ENCODE data around the gene KPNA1. TPM values are rescaled to one million over a fixed set of nuclear protein-coding genes. Genes with fewer than 3 reads are reported as not detected.

KPNA1 gene
- total RNA-seq, 2 donors from 2014 or later, result 90.5 to 93.4 TPM

DNA sequence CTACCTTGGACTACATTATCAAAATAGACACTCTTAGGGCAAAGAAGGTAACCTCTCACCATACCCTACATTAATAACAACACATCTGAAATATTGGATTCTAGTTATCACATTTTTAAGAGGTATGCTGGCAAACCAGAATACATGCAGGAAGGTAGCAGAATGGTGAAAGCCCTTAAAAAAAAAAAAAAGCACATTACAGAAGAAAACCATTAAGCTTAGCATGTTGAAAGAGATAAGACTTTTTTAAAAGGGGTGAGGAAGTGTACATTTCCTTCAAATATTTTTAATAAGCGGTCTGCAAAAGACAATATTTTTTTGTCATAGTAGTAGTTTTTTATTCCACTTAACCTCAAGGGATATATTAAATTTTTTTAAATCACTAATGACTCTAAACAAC is 52.3 kb downstream of the KPNA1 start:
- TF ChIP-seq, protein P1, sequence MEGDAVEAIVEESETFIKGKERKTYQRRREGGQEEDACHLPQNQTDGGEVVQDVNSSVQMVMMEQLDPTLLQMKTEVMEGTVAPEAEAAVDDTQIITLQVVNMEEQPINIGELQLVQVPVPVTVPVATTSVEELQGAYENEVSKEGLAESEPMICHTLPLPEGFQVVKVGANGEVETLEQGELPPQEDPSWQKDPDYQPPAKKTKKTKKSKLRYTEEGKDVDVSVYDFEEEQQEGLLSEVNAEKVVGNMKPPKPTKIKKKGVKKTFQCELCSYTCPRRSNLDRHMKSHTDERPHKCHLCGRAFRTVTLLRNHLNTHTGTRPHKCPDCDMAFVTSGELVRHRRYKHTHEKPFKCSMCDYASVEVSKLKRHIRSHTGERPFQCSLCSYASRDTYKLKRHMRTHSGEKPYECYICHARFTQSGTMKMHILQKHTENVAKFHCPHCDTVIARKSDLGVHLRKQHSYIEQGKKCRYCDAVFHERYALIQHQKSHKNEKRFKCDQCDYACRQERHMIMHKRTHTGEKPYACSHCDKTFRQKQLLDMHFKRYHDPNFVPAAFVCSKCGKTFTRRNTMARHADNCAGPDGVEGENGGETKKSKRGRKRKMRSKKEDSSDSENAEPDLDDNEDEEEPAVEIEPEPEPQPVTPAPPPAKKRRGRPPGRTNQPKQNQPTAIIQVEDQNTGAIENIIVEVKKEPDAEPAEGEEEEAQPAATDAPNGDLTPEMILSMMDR (conservative IDR thresholded peaks at IDR 0.05), result no peak
- Mint-ChIP-seq H3K4me1 (peaks cover 16% of the 10 kb centered on the region), H3K9me3 (no peaks in the 10 kb centered on the region), H3K36me3 (ENCODE audit: low read depth) (peaks cover 75% of the 10 kb centered on the region), H3K4me3 (no peak overlapping the region), H3K27ac (no peak overlapping the region), H3K27me3 (ENCODE audit: insufficient read depth) (no peaks in the 10 kb centered on the region)
- no peaks in the 10 kb centered on the region for H3K27me3 ChIP-seq (ENCODE audit: control insufficient read depth, insufficient read depth, low read length, poor library complexity, severe bottlenecking)
- no peak overlapping the region for H3K9ac ChIP-seq (ENCODE audit: extremely low read depth, low read length, poor library complexity, severe bottlenecking)
- H3K4me1 ChIP-seq (ENCODE audit: control insufficient read depth, insufficient read depth, low read length), result no peaks in the 10 kb centered on the region
- no peak overlapping the region for H3K4me3 ChIP-seq (ENCODE audit: low read length)
- no peaks in the 10 kb centered on the region for H3K9me3 ChIP-seq (ENCODE audit: control insufficient read depth, low read length)
- WGBS, 2 experiments (ENCODE audit: insufficient coverage in 1 of 2, insufficient read length in 1 of 2), result no CpG with 5 or more reads among the region's 1 CpG
- peaks cover 93% of the 10 kb centered on the region for H3K36me3 ChIP-seq (ENCODE audit: control insufficient read depth, insufficient read depth, low read length)
- DNase-seq, result no peak
- no peak overlapping the region for H3K27ac ChIP-seq (ENCODE audit: low read depth, low read length)

DNA sequence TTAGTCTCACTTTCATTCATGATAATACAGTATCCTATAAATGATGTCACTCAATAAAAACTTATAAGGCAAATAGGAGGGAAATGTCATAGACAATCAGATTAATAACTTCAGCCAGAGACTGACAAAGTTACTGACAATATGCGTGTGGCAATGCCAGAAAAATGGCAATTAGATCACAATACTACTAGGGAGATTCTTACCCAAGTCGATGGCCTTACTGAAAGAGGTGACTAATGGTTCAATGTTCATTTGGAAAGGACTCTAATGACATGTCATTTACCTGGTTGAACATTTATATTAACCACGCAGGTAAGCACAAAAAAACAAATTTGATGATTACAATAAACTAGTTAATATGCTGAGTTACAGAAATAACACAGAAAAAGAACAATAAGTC is 52.9 kb downstream of the KPNA1 start:
- H3K27ac Mint-ChIP-seq, result no peak overlapping the region
- peaks cover 14% of the 10 kb centered on the region for H3K4me1 Mint-ChIP-seq
- no peaks in the 10 kb centered on the region for H3K27me3 Mint-ChIP-seq (ENCODE audit: insufficient read depth)
- 99 to 100% methylated on average over 1 to 3 of the region's 3 CpGs for WGBS, 2 experiments (ENCODE audit: insufficient coverage in 1 of 2, insufficient read length in 1 of 2)
- H3K27ac ChIP-seq (ENCODE audit: low read depth, low read length), result no peak overlapping the region
- no peak for DNase-seq
- H3K4me3 ChIP-seq (ENCODE audit: low read length), result no peak overlapping the region
- H3K27me3 ChIP-seq (ENCODE audit: control insufficient read depth, insufficient read depth, low read length, poor library complexity, severe bottlenecking), result no peaks in the 10 kb centered on the region
- H3K9ac ChIP-seq (ENCODE audit: extremely low read depth, low read length, poor library complexity, severe bottlenecking), result no peak overlapping the region
- no peaks in the 10 kb centered on the region for H3K9me3 Mint-ChIP-seq
- TF ChIP-seq, protein P1 (conservative IDR thresholded peaks at IDR 0.05), result no peak
- peaks cover 95% of the 10 kb centered on the region for H3K36me3 ChIP-seq (ENCODE audit: control insufficient read depth, insufficient read depth, low read length)
- no peak overlapping the region for H3K4me3 Mint-ChIP-seq
- H3K9me3 ChIP-seq (ENCODE audit: control insufficient read depth, low read length), result no peaks in the 10 kb centered on the region
- H3K4me1 ChIP-seq (ENCODE audit: control insufficient read depth, insufficient read depth, low read length), result no peaks in the 10 kb centered on the region
- peaks cover 75% of the 10 kb centered on the region for H3K36me3 Mint-ChIP-seq (ENCODE audit: low read depth)

DNA sequence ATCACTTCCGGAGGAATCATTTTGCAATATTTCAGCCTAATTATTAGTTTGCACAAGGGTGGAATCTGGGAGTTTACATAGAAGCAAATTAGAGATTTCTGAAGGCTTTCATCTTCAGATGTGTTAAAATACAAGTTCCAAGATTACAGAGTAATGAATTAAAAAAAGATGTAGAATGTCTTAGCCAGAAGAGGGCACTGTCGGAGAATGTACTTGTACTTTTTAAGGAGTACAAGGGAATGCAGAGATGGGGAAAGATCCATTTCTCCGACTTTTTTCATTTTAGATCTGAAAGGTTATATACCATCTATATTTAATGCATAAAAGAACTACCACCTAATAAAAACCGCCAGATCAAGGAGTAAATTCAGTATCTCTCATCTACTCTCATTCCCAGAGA is 55.7 kb downstream of the KPNA1 start:
- TF ChIP-seq, protein P1 (conservative IDR thresholded peaks at IDR 0.05), result peak; percentile 76
- DNase-seq, result no peak
- H3K27me3 Mint-ChIP-seq (ENCODE audit: insufficient read depth), result no peaks in the 10 kb centered on the region
- peaks cover 76% of the 10 kb centered on the region for H3K36me3 Mint-ChIP-seq (ENCODE audit: low read depth)
- H3K4me1 Mint-ChIP-seq, result peaks cover 12% of the 10 kb centered on the region
- Histone ChIP-seq H3K36me3 (ENCODE audit: control insufficient read depth, insufficient read depth, low read length) (peaks cover 93% of the 10 kb centered on the region), H3K27me3 (ENCODE audit: control insufficient read depth, insufficient read depth, low read length, poor library complexity, severe bottlenecking) (no peaks in the 10 kb centered on the region), H3K4me3 (ENCODE audit: low read length) (no peak overlapping the region), H3K4me1 (ENCODE audit: control insufficient read depth, insufficient read depth, low read length) (no peaks in the 10 kb centered on the region), H3K9ac (ENCODE audit: extremely low read depth, low read length, poor library complexity, severe bottlenecking) (no peak overlapping the region), H3K27ac (ENCODE audit: low read depth, low read length) (no peak overlapping the region), H3K9me3 (ENCODE audit: control insufficient read depth, low read length) (no peaks in the 10 kb centered on the region)
- H3K9me3 Mint-ChIP-seq, result no peaks in the 10 kb centered on the region
- no peak overlapping the region for H3K27ac Mint-ChIP-seq
- no peak overlapping the region for H3K4me3 Mint-ChIP-seq
- 70 to 81% methylated on average over 1 to 4 of the region's 4 CpGs for WGBS, 2 experiments (ENCODE audit: insufficient coverage in 1 of 2, insufficient read length in 1 of 2)
